HG02884 (cell line): Measurements from ENCODE around the gene STX1A.
"Not testable (repeated sequence)": the region's sequence is repeated elsewhere in the genome, so short reads cannot be mapped to it uniquely, and the experiment has no call there.

Source experiments
- ATAC-seq: cut with Tn5 transposase; IDR thresholded peaks from one replicate; pipeline ENCODE4 v1.9.1; 2021; ENCODE audit warnings: mild to moderate bottlenecking, moderate library complexity; ENCODE audit not compliant: unreplicated experiment

The STX1A gene

DNA sequence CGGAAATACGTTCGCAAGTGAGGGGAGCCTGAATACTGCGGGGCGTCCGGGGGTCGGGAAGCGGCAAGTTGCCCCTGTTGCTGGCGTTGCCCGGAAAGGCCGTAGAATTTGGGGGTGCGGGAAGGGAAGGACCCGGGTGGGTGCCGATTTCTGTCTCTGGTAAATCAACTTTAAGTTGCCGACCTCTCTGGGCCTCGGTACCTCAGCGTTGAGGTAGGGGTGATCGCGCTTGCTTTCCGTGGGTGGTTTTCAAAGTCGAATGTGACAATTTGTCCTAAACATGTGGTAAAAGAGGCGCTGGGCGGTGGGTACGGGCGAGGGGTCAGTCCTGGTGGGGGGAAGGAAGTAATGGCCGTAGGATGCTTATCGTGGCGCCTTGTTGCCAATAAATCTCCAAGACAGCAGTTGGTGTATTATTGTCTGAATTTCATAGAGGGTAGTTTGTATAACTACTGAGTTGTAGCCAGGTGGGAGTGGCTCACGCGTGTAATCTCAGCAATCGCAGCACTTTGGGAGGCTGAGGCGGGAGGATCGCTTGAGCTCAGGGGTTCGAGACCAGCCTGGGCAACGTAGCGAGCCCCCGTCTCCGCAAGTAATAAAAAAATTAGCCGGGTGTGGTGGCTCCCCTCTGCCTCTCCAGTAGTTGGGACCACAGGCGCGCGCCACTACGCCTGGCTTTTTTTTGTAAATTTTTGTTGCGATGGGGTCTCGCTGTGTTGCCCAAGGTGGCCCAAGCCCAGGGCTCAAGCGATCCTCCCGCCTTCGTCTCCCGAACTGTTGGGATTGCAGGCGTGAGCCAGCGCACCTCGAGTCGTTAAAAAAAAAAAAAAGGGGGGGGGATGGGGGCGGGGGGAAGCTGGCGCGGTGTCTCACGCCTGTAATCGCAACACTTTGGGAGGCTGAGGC lies 35.4 kb downstream of the STX1A start:
- no peak for ATAC-seq

DNA sequence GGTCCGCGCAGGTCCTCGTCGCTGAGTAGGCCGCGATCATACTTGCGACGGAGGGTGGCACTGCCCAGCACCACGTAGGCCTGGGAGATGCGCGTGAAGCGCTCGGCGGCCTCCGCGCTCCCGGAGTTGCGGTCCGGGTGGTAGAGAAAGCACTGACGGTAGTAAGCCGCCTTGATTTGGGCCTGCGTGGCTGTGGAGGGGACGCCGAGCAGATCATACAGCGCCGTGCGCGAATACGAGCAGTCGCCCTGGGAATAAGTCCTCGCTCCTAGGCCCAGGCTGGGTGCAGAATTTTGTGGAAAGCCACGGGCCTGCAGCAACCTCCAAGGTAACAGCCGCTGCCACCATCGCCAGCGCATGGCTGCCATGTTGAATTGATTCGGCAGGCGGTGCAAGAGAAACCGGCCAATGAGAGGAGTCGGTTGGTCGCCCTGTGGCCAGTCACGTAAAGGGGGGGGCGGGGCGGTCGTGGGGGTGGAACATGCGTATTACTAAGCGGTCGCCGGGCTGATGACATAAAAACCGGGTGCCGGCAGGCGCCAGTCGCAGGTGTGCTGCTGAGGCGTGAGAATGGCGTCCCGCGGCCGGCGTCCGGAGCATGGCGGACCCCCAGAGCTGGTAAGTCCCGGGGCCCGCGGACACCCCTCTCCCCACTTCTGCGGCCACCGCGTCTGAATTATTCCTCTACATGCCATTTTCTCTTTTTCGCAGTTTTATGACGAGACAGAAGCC lies 36.2 kb downstream of the STX1A start, which contains the start of the genes BUD23 and DNAJC30:
TSS of gene BUD23 (plus strand) at position 542 of the 732 bp plus-strand sequence. CDS start at position 571, 29 bp downstream.
TSS of gene DNAJC30 (minus strand) at position 398 of the 732 bp plus-strand sequence. CDS start at position 368, 30 bp downstream.
- peak; percentile 93 for ATAC-seq

DNA sequence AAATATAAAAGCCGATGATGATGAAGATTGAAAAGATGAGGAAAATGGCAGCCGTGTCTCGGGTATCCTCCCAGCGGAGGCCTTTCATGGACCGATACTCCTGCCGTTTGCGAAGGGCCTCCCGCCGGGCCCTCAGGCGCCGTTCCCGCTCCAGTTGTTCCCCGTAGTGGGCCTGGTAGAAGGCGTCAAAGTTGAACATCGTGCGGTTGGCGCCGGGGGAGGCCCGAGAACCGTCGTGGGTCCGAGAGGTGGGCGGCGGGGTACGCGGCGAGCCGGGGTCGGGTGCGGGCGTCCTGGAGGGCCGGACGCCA lies 36.8 kb downstream of the STX1A start:
- no peak for ATAC-seq

DNA sequence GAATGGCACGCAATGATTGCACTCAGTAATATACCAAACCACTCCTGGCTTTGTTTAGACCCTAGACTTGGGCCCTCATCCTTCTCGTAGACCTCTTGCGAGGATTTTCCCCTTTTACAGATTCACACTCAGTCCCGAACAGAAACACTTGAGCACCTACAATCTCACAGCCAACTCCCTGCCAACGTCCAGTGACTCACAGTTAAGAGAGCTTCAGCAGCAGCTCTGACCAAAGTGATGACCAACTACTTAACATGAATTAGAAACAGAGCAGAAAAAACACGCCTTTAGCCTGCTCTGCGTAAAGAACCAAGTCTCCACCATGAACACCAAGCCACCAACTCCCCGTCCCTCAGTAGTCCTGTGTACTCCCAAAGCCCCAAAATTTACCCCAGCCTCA lies 38.4 kb downstream of the STX1A start:
- ATAC-seq, result no peak

DNA sequence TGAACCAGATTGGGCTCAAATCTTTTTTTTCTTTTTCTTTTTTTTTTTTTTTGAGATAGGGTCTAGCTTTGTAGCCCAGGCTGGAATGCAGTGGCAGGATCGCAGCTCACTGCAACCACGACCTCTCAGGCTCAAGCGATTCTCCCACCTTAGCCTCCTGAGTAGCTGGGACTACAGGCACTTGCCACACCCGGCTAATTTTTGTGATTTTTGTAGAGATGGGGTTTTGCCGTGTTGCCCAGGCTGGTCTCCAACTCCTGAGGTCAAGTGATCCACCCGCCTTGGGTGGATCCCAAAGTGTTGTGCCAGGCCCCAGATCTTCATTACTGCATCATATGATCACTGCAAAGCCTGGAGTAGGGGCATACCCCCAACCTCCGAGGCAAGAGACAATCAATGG lies 39.0 kb downstream of the STX1A start:
- ATAC-seq, result no peak

DNA sequence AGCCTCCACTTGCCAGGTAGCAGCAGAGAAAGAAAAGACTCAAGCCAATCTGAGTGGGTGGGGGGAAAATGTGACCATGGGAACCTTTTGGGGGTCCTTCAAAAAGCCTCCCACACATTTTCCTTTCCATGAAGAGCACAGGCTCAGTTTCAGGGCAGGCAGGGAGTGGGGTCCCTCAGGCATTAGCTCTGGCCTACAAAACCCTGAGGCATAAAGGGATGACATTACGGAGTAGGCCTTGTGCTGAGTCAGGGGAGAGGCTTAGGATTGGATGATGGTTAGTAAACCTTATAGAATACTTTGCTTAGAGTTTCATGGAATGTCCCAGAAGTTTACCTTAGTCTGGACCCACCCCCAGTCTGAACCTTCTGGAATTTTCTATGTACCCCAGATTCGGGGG lies 39.8 kb downstream of the STX1A start:
- ATAC-seq, result no peak

DNA sequence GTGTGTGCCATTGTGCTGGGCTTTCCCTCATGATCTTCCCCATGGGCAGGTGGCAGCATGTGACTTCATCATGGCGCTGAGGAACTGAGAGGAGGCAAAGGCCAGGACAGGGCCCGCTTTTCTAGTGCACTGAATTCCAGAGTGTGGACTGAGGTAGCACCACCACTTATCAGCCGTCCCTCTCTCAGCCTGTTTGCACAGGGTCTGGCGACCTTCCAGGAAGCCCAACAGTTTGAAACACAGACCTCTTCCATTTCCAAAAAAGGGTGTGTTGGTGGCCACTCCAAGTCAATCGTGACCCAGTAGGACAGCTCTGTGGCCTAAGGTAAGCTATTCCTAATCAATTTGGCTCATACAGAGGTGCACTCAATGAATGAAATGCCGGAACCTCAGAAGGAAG lies 40.6 kb downstream of the STX1A start:
- no peak for ATAC-seq

DNA sequence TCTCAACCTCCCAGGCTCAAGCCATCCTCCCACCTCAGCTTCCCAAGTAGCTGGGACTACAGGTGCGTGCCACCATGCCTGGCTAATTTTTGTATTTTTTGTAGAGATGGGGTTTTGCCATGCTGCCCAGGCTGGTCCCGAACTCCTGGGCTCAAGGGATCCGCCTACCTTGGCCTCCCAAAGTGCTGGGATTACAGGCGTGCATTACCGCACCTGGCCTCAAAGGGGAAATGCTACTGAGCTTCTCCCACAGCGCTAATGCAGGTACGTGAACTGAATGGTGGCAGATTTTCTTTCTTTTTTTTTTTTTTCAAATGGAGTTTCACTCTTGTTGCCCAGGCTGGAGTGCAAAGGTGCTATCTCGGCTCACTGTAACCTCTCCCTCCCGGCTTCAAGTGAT lies 43.4 kb downstream of the STX1A start:
- not testable (repeated sequence) for ATAC-seq

DNA sequence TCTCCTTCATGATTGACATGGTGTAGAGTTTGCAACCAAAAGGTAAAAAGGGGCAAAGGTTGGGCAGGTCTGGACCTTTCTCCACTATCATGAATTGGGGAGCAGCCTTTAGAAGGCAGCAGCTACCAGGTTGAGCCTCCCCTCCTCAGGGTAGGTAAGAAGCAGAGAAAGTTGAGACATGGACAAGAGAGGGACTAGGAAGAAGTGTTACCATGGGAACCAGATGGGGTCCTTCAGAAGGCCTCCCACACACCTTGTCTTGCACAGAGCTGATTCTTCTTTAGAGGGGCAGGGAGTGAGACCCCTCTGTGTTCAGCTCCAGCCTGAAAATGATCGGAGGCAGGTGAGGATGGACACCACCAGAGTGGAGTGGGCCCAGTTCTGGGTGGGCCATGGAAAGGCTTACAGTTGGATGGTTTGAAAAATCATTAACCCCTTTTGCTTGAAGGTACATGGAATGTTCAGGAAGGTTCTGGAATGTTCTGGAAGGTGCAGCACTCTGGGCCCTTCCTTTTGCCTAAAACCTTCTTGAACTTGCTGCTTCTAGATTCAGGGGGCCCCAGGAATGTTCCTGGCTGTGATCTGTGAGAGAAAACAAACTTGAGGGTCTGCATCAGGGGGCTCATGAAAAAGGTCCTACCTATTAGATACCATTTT lies 44.9 kb downstream of the STX1A start:
- no peak for ATAC-seq

DNA sequence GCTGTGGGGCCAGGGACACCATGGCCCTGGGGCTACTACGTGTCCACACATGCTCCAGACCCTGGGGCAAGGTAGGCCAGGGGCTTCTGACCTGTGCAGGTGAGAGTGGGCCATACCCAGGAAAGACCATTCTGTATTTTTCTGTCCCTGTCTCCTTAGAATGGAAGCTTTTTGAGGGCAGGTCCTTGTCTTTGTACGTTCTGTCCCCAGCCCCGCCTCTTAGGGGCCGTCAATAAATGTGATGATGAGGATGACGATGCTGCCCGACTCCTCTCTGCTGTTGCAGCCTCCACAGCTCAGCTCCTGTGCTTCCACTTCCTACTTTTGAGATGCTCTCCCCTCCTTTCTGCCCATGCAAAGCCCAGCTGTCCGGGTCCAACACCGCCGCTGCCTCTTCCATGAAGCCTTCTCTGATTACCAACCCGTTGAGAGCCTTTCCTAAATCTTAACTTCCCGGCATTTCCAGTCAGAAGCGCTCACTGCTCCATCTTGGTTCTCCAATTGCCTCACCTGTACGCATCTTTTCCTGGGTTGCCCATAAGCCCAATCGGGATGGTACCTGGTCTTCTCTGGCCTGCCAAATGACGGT lies 47.5 kb downstream of the STX1A start:
- ATAC-seq, result no peak

DNA sequence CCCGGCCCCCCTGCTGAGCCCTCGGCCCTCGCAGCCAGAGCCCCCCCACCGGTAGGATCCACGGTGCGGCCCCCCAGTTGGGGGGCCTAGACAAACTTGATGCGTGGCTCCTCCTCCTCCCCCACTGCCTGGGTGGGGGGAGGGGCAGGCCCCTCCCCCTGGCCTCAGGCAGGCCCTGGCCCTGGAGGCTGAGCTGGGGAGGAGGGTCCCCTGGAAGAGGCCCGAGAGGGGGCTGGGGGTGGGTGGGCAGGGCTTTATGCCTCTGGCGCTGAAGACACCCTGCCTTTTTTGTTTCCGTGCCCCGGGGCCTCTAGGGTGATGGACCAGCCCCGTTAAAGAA lies 48.2 kb downstream of the STX1A start:
- ATAC-seq, result no peak

DNA sequence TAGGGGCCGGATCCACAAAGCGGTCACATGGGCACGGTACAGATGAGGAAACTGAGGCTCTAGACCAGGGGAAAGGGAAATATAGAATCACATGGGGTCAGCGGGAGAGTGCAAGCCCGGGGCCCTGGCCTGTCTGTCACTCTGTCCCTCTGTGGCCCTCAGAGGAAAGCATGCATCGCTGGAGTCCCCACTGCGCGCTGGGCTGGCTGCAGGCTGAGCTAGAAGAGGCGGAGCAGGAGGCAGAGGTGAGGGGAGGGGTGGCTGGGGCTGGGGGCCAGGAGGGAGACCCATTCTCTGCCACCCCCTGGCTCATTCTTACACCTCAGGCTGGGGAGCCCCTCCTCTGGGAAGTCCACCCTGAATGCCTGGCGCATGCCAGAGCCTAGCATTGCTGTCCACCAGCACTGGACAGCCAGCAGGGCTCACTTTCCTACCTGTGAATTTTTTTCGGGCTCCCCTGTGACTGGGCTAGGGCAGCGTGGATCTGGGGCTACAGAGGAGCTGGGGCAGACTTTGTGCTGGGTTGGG lies 49.5 kb downstream of the STX1A start:
- ATAC-seq, result no peak

DNA sequence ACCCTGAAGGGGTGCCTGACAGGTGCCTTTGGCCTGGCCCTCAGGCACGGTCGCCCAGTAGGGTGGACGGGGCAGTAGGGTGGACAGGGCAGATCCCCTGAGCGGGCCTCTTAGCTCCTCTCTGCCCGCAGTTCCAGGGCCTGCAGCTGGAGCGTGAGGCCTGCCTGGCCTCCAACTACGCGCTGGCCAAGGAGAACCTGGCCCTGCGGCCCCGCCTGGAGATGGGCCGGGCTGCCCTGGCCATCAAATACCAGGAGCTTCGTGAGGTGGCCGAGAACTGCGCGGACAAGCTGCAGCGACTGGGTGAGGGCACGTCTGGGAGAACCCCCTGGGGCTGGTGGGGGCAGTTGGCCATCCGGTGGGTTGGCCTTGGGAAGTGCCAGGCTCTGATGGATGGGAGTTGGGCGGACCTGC lies 50.2 kb downstream of the STX1A start:
- no peak for ATAC-seq

DNA sequence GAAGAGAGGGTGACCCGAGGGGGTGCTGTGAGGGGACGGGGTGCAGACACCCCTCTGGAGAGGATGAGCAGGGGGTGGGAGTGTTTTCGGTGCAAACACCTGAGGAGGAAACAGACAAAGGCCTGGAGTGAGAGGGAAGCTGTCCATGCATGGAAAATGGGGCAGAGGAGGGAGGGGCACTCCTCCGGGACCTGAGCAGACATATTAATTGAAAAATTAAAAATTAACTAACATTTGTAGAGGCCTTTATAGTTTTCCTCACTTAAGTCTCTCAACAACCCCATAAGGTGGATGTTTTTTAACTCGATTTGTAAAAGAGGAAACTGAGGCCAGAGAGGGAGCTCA lies 50.6 kb downstream of the STX1A start:
- no peak for ATAC-seq

DNA sequence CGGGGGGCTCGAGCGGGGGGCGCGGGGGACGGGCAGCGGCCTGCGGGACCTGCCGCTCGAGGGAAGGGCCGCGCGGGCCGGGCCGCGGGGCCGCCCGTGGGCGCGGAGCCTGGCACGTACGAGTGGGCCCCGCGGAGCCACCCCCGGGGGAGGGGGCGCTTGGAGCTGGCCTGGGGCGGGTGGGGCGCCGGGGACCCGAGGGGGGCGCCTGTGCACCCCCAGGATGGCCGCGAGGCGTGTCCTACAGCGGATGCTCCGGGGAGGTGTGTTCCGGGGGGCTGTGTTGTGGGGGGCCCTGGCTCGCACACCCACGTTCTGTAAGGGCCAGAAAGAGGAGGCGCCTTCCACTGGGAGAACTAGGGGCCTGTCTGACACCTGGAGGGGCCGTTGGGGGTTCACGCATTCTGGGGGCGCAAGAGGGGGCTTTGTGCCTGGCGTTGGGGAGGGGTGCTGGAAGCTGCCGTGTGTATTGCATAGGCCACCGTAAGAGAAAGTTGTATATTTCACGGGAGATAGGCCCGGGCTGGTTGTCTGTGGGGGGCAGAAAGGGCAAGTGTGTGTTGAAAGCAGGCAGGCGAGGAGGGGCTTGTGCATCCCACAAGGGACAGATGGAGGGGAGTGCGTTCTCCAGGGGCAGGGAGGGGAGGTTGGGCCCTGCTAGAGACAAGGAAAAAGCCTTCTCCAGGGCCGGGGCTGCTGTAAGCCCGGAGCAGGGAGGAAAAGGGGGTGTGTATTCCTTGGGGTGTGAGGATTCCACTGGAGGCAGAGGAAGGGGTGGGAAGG lies 51.2 kb downstream of the STX1A start:
- peak; percentile 15 for ATAC-seq

DNA sequence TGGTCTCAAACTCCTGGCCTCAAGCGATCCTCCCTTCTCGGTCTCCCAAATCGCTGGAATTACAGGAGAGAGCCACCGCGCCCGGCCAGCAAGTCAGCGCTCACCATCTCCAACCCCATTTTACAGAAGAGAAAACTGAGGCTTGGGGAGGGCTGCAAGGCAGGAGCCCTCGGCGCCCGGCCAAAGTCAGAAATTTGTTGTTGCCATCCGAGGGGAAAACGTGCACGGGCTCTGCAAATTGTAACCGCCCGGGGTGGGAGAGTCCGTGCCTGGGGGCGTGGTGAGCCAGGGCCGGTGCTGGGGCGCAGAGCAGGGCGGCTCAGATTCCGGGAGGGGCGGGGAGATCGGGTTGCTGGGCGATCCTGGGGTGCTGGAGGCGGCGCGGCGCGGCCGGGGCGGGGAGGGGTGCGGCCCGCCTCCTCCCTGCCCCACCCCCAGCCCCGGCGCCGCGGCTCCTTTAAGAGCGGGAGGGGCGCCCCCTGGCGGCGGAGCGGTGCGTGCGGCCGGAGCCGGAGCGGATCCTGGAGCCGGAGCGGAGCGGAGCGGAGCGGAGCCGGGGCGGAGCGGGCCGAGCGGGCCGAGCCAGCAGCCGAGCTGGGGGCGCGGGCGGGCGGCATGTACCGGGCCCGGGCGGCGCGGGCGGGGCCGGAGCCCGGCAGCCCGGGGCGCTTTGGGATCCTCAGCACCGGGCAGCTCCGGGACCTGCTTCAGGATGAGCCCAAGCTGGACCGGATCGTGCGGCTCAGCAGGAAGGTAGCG lies 51.9 kb downstream of the STX1A start, which contains the start of gene VPS37D:
TSS of gene VPS37D (plus strand) at position 488 of the 759 bp plus-strand sequence. CDS start at position 616, 128 bp downstream.
- ATAC-seq, result peak; percentile 93

DNA sequence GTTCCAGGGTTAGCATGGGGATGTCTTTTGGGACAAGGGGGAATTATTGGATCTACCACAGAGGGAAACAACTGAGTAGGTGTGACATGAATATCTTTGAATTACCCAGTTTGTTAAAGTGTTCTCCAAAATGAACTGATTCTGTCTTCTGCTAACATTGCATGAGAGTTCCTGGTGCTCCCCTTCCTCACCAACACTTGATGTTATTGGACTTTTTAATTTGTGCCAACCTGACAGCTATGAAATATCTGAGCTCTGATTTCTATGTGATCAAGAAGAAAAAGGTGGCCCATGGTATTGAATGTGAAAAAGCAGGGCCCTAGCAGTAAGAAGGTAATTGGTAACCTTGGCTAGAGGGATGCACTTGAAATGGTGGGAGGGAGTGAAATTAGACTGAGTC lies 56.4 kb downstream of the STX1A start:
- ATAC-seq, result no peak

DNA sequence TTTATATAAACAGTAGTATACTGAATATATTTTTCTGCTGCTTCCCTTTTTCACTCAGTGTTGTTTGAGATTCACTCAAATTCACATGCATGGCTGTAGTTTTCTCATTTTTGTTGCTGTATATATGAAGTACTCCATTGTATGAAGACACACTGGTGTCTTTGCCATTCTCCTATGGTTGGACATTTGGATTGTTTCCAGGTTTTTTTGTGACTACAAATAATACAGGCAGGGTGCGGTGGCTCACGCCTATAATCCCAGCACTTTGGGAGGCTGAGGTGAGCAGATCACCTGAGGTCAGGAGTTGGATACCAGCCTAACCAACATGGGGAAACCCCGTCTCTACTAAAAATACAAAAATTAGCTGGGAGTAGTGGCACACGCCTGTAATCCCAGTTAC lies 58.9 kb downstream of the STX1A start:
- not testable (repeated sequence) for ATAC-seq

DNA sequence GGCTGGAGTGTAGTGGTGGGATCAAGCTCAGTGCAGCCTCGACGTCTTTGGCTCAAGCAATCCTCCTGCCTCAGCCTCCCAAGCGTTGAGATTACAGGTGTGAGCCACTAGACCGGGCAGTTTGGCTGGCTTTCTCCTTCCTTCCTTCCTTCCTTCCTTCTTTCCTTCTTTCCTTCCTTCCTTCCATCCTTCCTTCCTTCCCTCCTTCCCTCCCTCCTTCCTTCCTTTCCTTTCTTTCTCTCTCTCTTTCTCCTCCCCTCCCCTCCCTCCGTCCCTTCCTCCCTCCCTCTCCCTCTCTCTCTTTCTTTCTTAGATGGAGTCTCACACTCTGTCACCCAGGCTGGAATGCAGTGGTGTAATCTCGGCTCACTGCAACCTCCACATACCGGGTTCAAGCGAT lies 59.5 kb downstream of the STX1A start:
- no peak for ATAC-seq
